DMS53 treated with DMSO at 0.1 percent for 48 hours (cell line): Measurements from ENCODE around the gene CAGE1.
"Not testable (repeated sequence)": the region's sequence is repeated elsewhere in the genome, so short reads cannot be mapped to it uniquely, and the experiment has no call there.

ENCODE experiments used
- DNase-seq: peaks from one replicate; lab custom pipeline; 2025; ENCODE audit not compliant: unreplicated experiment; lab: John Stamatoyannopoulos, UW

CAGE1 gene

GRCh38 chr6:7341271-7341670, 48.3 kb downstream of the CAGE1 start:
- DNase-seq = no peak

DNA sequence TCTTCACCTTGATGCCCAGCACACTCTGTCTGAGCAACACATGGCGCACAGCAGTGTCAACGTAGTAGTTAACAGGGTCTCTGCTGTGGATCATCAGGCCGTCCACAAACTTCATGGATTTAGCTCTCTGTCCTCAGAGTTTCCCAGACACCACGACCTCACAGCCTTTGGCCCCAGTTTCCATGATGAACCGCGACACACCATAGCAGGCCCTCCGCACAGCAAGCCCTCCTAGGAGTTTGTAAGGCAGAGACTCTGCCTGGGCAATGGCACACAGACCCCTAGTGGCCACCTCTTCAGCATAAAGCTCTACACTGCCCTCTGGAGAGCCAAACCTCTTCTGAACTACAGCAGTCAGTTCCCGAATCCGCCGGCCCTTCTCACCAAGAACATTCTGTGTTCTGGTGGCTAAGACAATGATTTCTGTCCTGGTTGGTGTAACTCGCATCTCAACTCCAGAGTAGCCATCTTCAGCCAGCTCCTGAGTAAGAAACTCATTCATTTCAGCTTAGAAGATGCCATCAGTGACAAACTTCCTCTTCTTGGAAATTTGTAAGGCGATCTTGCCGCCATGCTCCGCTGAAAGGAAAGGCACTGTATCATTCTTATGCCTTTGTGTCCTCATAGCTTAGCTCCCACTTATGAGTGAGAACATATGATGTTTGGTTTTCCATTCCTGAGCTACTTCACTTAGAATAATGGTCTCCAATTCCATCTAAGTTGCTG, 50.4 kb downstream of the CAGE1 start:
- not testable (repeated sequence) for DNase-seq

GRCh38 chr6:7338031-7338430, 51.5 kb downstream of the CAGE1 start:
- DNase-seq = no peak

DNA sequence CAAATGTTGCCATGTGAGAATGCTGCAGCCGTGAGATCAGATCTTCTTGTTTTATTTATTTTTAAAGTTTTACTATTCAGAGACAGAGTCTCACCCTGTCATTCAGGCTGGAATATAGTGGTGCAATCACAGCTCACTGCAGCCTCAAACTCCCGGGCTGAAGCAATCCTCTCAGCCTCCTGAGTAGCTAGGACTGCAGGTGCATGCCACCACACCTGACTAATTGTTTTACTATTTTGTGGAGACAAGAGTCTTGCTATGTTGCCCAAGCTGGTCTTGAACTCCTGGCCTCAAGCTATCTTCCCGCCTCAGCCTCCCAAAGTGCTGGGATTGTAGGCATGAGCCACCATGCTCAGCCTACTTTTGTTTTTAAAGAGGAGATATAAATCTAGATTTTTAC, 54.0 kb downstream of the CAGE1 start:
- no peak for DNase-seq

DNA sequence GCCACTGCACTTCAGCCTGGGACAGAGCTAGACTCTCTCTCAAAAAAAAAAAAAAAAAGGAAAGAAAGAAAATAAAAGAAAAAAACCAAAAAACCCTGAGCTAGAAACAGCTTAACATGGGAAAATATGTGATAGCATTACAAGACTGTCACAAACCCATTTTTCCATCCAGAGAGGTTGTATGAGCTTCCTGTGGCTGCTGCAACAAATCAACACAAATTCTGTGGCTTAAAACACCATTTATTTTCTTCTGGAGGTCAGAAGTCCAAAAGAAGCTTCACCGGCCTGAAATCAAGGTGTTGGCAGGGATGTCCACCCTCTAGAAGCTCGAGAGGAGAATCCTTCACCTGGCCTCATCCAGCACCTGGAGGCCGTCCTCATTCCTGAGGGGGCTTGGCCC, 54.9 kb downstream of the CAGE1 start:
- DNase-seq = no peak

GRCh38 chr6:7332090-7332745, 57.3 kb downstream of the CAGE1 start:
- no peak for DNase-seq

DNA sequence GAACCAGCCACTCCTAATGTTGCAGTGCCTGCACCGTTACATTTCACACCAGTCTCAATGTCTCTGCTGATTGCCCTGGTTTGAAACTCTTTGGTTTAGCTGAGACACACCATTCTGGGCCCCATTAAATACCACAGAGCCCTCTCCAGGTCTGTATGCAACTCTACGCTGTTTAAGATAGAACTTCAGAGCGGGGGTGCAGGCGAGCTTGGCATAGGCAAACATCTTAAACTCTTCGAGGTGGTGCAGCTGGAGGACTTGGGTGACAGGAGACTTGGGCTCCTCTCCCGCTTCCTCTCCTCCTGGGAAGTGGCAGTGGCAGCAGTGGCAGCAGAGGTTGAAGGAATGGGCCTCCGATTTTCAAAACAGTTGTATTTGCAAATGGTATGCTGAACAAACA, 58.1 kb downstream of the CAGE1 start:
- no peak for DNase-seq

GRCh38 chr6:7328243-7328642, 61.3 kb downstream of the CAGE1 start:
- no peak for DNase-seq

DNA sequence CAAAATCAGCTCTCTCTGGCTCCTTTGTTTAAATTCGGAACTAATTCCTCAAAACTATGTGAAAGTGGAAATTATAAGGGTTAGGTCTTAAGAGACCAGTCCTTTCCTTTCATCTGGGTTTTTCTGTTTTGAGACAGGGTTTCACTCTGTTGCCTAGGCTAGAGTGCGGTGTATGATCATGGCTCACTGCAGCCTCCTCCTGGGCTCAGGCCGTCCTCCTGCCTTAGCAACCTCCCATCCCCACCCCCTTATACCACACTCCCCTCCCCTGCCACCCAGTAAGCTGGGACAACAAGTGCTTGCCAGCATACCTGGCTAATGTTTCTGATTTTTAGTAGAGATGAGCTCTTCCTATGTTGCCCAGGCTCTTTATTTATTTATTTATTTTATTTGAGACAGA, 63.8 kb downstream of the CAGE1 start:
- no peak for DNase-seq

DNA sequence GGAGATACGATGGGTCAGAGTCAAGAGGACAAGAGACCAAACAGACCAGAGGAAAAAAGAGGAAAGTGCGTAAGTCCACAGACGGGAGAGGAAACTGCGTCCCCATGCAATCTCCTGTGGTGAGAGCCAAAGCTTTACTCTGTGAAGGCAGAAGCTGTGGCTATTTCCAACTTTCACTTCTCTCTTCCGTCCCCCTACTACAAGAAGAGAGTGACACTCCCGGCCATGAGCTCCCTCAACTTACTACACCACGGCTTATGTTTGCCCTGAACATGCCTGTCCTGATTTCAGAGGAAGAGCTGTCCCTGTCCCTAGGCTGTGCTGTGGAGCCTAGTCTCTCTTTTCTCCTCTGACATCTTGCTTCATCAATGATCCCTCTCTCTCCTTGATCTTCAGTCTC, 65.0 kb downstream of the CAGE1 start:
- no peak for DNase-seq

DNA sequence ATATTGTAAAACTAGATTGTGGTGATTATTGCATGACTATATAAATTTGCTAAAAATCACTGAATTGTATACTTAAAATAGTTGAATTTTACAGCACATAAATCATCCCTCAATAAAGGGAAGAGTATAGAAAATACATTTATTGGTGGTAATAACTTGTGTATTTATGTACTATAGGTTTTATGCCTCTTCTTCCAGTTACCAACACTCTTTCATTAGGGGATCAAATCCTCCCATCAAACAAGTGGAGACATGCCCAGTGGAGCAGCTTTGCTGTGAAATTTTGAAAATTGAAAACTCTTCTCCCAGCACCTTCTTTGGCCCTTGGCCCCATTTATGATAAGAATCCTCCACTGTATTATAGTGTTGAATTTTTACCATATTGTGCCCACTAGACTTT, 66.5 kb downstream of the CAGE1 start:
- no peak for DNase-seq

GRCh38 chr6:7321866-7322265, 67.7 kb downstream of the CAGE1 start:
- not testable (repeated sequence) for DNase-seq

- DNase-seq = not testable (repeated sequence)
These were observed 70.1 kb downstream of the CAGE1 start for GRCh38 chr6:7319406-7319805.

GRCh38 chr6:7317538-7317937, 72.0 kb downstream of the CAGE1 start:
- no peak for DNase-seq

DNA sequence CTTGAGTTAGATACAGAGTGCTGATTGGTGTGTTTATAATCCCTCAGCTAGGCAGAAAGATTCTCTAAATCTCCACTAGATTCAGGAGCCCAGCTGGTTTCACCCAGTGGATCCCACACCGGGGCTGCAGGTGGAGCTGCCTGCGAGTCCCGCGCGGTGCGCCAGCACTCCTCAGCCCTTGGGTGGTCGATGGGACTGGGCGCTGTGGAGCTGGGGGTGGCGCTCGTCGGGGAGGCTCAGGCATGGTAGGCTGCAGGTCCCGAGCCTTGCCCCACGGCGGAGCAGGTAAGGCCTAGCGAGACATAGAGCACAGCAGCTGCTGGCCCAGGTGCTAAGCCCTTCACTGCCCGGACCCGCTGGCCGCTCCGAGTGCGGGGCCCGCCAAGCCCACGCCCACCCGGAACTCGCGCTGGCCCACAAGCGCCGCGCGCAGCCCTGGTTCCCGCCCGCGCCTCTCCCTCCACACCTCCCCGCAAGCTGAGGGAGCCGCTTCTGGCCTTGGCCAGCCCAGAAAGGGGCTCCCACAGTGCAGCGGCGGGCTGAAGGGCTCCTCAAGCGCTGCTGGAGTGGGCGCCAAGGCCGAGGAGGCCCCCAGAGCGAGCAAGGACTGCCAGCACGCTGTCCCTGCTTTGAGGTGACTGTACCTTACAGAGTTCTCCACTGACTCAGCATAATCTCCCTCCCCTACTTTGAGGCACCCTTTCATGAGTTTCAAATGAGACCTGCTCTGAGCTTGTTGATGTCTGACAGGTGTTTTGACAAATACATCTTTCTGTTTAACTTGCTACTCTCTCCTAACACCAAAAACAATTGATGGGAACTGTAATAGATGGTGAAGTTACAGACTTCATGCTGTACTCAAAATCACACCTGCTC, 72.6 kb downstream of the CAGE1 start:
- no peak for DNase-seq

GRCh38 chr6:7315948-7316365, 73.6 kb downstream of the CAGE1 start:
- DNase-seq = no peak

GRCh38 chr6:7315087-7315947, 74.2 kb downstream of the CAGE1 start:
- not testable (repeated sequence) for DNase-seq

- DNase-seq = no peak
These were observed 75.1 kb downstream of the CAGE1 start for GRCh38 chr6:7314414-7314813.

GRCh38 chr6:7313505-7314165, 75.9 kb downstream of the CAGE1 start:
- DNase-seq = no peak
